Prostate gland (tissue), 2 donors: ENCODE results near the gene GRIA3. TPM values are rescaled to one million over a fixed set of nuclear protein-coding genes. Genes with fewer than 3 reads are reported as not detected.
"Not testable (repeated sequence)": the region's sequence is repeated elsewhere in the genome, so short reads cannot be mapped to it uniquely, and the experiment has no call there.

Source experiments
- DNase-seq: peaks from one replicate; pipeline ENCODE4 v3.0.0-alpha.2; 2019; ENCODE audit warnings: low spot score
- H3K27ac ChIP-seq, 2 donors: fragments of 200-600 bp; sonication (generic); 2 replicates each; pipeline ENCODE4 v1.5.1; 2017 to 2019
- H3K27me3 ChIP-seq: fragments of 200-600 bp; sonication (generic); replicated peaks from 2 replicates; pipeline ENCODE4 v1.5.1; 2019; ENCODE audit not compliant: insufficient read depth
- H3K36me3 ChIP-seq, 2 donors: fragments of 200-600 bp; sonication (generic); 1 replicate in 1 of 2; 2 replicates in 1 of 2; pipeline versions ENCODE4 v1.5.1 to v1.8.1; 2017 to 2019
- H3K4me1 ChIP-seq: fragments of 200-600 bp; sonication (generic); replicated peaks from 2 replicates; pipeline ENCODE4 v1.5.1; 2019
- H3K4me3 ChIP-seq, 2 donors: fragments of 200-600 bp; sonication (generic); 2 replicates each; pipeline ENCODE4 v1.5.1; 2017 to 2019
- H3K9me3 ChIP-seq: fragments of 200-600 bp; sonication (generic); 2 replicates; pipeline ENCODE4 v1.5.1; 2017
- POLR2A ChIP-seq: fragments of 450-650 bp; IDR thresholded peaks from one replicate; pipeline ENCODE4 v1.6.1; 2016; ENCODE audit warnings: antibody characterized with exemption, mild to moderate bottlenecking
- POLR2AphosphoS5 ChIP-seq: sonication (generic); formaldehyde crosslinking; IDR thresholded peaks from one replicate; pipeline ENCODE4 v1.6.1; 2017; ENCODE audit warnings: antibody characterized with exemption
- WGBS: methylation state at CpG from one replicate; pipeline ENCODE4 v1.1.5; 2018; 5-methylcytosine and 5-hydroxymethylcytosine counted together
- intact Hi-C: fragments of 100-400 bp; cut with DNase I; formaldehyde crosslinking; loops from one replicate; pipeline ENCODE4 v1.14.2; 2022
- total RNA-seq, 2 donors: library from RNA; depleted of rRNA; stranded (reverse); fragments of >200 nt; gene quantifications; one replicate each; pipeline ENCODE4 v1.1.0, GENCODE V29; 2016
- TF ChIP-seq, protein P1 (sequence below), 4 experiments: fragments of 200-600 bp in 2 of 4; fragments of 450-650 bp in 2 of 4; sonication (generic) in 2 of 4; IDR thresholded peaks; 1 replicate in 3 of 4; 2 replicates in 1 of 4; pipeline ENCODE4 v1.5.1; 2016 to 2019; ENCODE audit warnings: antibody characterized with exemption in 4 of 4, mild to moderate bottlenecking in 2 of 4, moderate library complexity in 2 of 4

The GRIA3 gene
- total RNA-seq, 2 donors from 2014 or later: 1.1 to 1.6 TPM

- H3K4me1 ChIP-seq: no peaks in the 10 kb centered on the region
- H3K9me3 ChIP-seq: no peaks in the 10 kb centered on the region
- no peak for TF ChIP-seq POLR2A
- TF ChIP-seq, protein P1, sequence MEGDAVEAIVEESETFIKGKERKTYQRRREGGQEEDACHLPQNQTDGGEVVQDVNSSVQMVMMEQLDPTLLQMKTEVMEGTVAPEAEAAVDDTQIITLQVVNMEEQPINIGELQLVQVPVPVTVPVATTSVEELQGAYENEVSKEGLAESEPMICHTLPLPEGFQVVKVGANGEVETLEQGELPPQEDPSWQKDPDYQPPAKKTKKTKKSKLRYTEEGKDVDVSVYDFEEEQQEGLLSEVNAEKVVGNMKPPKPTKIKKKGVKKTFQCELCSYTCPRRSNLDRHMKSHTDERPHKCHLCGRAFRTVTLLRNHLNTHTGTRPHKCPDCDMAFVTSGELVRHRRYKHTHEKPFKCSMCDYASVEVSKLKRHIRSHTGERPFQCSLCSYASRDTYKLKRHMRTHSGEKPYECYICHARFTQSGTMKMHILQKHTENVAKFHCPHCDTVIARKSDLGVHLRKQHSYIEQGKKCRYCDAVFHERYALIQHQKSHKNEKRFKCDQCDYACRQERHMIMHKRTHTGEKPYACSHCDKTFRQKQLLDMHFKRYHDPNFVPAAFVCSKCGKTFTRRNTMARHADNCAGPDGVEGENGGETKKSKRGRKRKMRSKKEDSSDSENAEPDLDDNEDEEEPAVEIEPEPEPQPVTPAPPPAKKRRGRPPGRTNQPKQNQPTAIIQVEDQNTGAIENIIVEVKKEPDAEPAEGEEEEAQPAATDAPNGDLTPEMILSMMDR (IDR thresholded peaks at IDR 0.05): no peak
- TF ChIP-seq POLR2AphosphoS5: no peak
- intact Hi-C loops: no loop called here
- no peak for DNase-seq
- H3K27me3 ChIP-seq: no peaks in the 10 kb centered on the region
- H3K27ac ChIP-seq: no peak overlapping the region
- WGBS: 80% methylated on average over 2 of the region's 2 CpGs
- H3K4me3 ChIP-seq: no peak overlapping the region
- no peaks in the 10 kb centered on the region for H3K36me3 ChIP-seq
These were observed 334.7 kb downstream of the GRIA3 start for GRCh38 chrX:123518791-123519190.

- Histone ChIP-seq H3K9me3 (no peaks in the 10 kb centered on the region), H3K36me3 (no peaks in the 10 kb centered on the region), H3K27ac (no peak overlapping the region), H3K27me3 (no peaks in the 10 kb centered on the region), H3K4me3 (no peak overlapping the region), H3K4me1 (no peaks in the 10 kb centered on the region)
- no peak for DNase-seq
- TF ChIP-seq POLR2A (no peak), POLR2AphosphoS5 (no peak)
- TF ChIP-seq, protein P1 (IDR thresholded peaks at IDR 0.05): no peak
- intact Hi-C loops: no loop called here
- 81% methylated on average over 2 of the region's 2 CpGs for WGBS
These were observed 341.1 kb downstream of the GRIA3 start for GRCh38 chrX:123525123-123525725.

GRCh38 chrX:123530726-123531125, 346.6 kb downstream of the GRIA3 start:
- H3K9me3 ChIP-seq, DNase-seq, H3K4me1 ChIP-seq, H3K36me3 ChIP-seq, H3K27me3 ChIP-seq, intact Hi-C loops, H3K27ac ChIP-seq, H3K4me3 ChIP-seq: not testable (repeated sequence)
- 100% methylated on average over 1 of the region's 1 CpG for WGBS
